Type B pancreatic cell (in vitro differentiated cells): ENCODE results near the gene STIM2. TPM values are rescaled to one million over a fixed set of nuclear protein-coding genes. Genes with fewer than 3 reads are reported as not detected.

ENCODE experiments used
- DNase-seq: peaks from one replicate; pipeline ENCODE4 v3.0.0; 2021; ENCODE audit warnings: mixed read lengths; ENCODE audit not compliant: unreplicated experiment; ENCODE audit errors: extremely low spot score
- H3K27ac Mint-ChIP-seq: 2 replicates; pipeline ENCODE4 v1.8.0; 2021; ENCODE audit warnings: mild to moderate bottlenecking, mixed read lengths
- H3K27me3 Mint-ChIP-seq: 2 replicates; pipeline ENCODE4 v1.8.0; 2021; ENCODE audit warnings: mixed read lengths
- H3K36me3 Mint-ChIP-seq: 2 replicates; pipeline ENCODE4 v1.8.0; 2021; ENCODE audit warnings: mixed read lengths
- H3K4me1 Mint-ChIP-seq: one replicate; pipeline ENCODE4 v1.8.0; 2021; ENCODE audit warnings: mixed read lengths; ENCODE audit not compliant: unreplicated experiment
- H3K4me3 Mint-ChIP-seq: 2 replicates; pipeline ENCODE4 v1.8.0; 2021; ENCODE audit warnings: mild to moderate bottlenecking, mixed read lengths
- H3K9me3 Mint-ChIP-seq: 2 replicates; pipeline ENCODE4 v1.8.0; 2021; ENCODE audit warnings: mixed read lengths
- total RNA-seq: library from RNA; stranded (reverse); gene quantifications from 2 replicates; pipeline ENCODE4 v1.2.1, GENCODE V29; 2021; ENCODE audit warnings: low replicate concordance
- TF ChIP-seq, protein P1 (sequence below): fragments of 200-600 bp; sonication (generic); conservative IDR thresholded peaks from 2 replicates; pipeline ENCODE4 v1.5.0; 2021; ENCODE audit warnings: antibody characterized with exemption, mild to moderate bottlenecking

The STIM2 gene
- total RNA-seq, 1 donor from 2014 or later: 36.2 TPM

DNA sequence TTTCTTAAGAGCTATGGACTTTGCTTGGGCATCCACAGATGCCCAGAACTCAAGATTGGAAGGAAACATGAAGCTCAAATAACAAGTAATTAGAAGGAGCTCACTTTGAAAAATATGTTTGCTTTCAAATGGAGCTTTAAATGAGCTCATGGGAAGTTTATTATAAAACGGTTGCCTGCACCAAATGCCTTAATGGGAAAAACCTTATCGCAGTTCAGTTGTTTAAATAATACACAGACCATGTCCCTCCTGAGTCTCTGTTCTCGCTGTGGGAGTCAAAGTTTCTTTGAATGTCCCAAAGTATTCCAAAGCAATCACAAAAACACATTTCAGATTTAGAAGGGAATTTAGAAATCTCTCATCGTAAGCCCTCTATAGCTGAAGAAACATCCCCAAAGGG lies 31.6 kb upstream of the STIM2 start:
- no peaks in the 10 kb centered on the region for H3K27me3 Mint-ChIP-seq

DNA sequence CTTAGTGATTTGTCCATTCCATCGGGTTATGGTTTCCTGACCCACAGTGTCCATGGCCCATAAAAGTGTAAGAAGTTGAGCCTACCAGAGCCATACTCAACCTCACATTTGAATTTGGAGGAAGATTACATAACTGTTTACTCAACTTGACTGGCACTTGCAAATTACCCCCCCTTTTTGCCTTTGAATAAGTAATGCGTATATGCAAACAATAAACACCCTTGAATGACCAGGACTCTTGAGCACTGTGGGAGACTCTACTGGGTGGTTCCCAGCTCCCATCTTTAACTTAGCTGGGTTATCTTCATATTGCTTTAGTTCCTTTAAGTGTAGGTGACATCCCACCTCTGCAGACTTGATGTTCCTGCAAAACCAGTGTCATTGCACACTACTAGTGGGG lies 30.6 kb upstream of the STIM2 start:
- Mint-ChIP-seq H3K27ac (no peak overlapping the region), H3K4me1 (peaks cover 13% of the 10 kb centered on the region), H3K9me3 (peaks cover 5% of the 10 kb centered on the region), H3K27me3 (no peaks in the 10 kb centered on the region), H3K4me3 (no peak overlapping the region), H3K36me3 (no peaks in the 10 kb centered on the region)
- DNase-seq: no peak
- TF ChIP-seq, protein P1, sequence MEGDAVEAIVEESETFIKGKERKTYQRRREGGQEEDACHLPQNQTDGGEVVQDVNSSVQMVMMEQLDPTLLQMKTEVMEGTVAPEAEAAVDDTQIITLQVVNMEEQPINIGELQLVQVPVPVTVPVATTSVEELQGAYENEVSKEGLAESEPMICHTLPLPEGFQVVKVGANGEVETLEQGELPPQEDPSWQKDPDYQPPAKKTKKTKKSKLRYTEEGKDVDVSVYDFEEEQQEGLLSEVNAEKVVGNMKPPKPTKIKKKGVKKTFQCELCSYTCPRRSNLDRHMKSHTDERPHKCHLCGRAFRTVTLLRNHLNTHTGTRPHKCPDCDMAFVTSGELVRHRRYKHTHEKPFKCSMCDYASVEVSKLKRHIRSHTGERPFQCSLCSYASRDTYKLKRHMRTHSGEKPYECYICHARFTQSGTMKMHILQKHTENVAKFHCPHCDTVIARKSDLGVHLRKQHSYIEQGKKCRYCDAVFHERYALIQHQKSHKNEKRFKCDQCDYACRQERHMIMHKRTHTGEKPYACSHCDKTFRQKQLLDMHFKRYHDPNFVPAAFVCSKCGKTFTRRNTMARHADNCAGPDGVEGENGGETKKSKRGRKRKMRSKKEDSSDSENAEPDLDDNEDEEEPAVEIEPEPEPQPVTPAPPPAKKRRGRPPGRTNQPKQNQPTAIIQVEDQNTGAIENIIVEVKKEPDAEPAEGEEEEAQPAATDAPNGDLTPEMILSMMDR: no peak

More for the DNA sequence above, 31.6 kb upstream of the STIM2 start:
- Mint-ChIP-seq H3K4me1 (peaks cover 13% of the 10 kb centered on the region), H3K9me3 (peaks cover 1% of the 10 kb centered on the region), H3K36me3 (no peaks in the 10 kb centered on the region), H3K27ac (no peak overlapping the region), H3K4me3 (no peak overlapping the region)
- TF ChIP-seq, protein P1: no peak
- DNase-seq: no peak

DNA sequence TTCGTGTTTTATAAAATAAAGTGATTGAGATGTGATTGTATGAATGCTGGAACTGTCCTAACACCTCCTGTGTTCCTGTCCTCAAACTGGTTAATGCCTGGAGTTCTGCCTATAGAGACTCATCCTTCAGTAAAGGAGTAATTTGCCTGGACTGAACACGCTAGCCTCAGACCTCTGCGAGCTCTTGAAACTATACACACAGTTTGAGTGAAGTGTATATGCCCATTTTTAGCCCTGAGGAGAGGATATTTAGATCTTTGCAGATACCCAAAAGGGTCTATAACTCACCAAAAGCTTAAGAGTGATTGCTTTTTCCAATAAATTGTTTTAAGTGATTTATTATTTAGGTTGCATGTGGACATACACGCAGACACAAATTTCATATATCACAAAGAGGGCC lies 29.9 kb upstream of the STIM2 start:
- TF ChIP-seq, protein P1: no peak
- no peak overlapping the region for H3K4me3 Mint-ChIP-seq

DNA sequence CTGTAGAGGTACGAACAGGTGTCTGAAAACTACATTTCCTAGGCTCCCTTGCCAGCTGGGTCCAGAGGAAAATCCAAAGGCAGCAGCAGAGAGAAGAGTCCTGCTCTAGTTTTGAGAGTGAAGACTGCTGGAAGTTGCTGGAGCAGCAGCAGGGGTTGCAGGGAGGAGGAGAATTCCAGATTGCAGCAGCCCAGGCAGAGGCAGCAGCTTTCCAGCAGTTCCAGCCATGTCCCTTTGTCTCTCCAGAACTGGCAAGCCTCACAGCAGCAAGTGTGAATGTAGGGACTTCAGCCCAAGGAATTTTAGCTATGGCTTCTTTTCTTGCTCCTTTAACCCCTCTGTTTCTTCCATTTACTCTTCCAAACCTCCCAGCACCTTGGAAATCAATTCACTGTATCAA lies 24.1 kb upstream of the STIM2 start:
- H3K36me3 Mint-ChIP-seq: no peaks in the 10 kb centered on the region

More for the DNA sequence above, 29.9 kb upstream of the STIM2 start:
- no peak for DNase-seq
- Mint-ChIP-seq H3K27me3 (no peaks in the 10 kb centered on the region), H3K4me1 (peaks cover 13% of the 10 kb centered on the region), H3K36me3 (no peaks in the 10 kb centered on the region), H3K27ac (no peak overlapping the region), H3K9me3 (peaks cover 5% of the 10 kb centered on the region)

DNA sequence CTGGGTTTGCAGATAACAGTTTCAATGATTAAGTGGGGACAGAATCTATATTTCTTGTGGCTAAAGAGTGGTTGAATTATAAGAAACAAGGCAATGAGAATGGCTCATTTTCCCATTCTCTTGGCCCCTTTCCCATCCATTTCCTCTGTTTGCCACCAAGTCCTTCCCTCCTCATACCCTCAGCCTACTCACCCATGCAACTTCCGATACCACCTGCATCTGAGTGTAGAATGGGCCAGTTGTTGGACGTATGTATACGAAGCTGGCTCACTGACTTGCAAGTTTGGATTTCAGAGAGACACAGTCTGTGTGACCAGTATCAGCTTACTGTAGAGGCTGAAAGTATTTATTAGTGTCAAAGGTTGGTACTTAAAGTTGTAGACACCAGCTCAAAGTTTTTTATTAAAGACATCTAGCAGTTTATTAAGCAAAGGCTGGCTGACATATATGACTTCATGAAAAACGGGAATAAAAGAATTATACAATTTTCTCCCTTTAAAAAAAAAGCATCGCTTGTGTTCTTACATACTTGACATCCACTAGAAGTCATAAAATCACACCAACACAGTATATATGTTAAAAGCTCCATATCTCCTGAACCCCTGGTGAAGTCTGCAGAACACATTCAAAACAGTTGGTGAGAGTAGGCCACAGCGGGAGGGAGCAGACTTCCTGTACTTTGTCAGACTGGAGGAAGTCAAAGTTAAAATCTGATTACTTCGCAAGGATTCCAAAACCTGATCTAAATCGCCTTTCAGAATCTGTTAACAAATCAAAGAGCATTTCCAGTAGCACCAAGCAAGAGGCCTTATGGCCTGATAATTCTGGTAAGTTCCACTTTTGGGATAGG lies 22.4 kb upstream of the STIM2 start:
- peaks cover 5% of the 10 kb centered on the region for H3K9me3 Mint-ChIP-seq
- no peak for DNase-seq
- H3K4me1 Mint-ChIP-seq: peaks cover 6% of the 10 kb centered on the region
- H3K27ac Mint-ChIP-seq: no peak overlapping the region
- no peaks in the 10 kb centered on the region for H3K36me3 Mint-ChIP-seq
- TF ChIP-seq, protein P1: no peak
- no peaks in the 10 kb centered on the region for H3K27me3 Mint-ChIP-seq
- no peak overlapping the region for H3K4me3 Mint-ChIP-seq

More for the DNA sequence above, 24.1 kb upstream of the STIM2 start:
- DNase-seq: no peak
- Mint-ChIP-seq H3K4me1 (peaks cover 6% of the 10 kb centered on the region), H3K27ac (no peak overlapping the region), H3K27me3 (no peaks in the 10 kb centered on the region), H3K4me3 (no peak overlapping the region), H3K9me3 (peaks cover 5% of the 10 kb centered on the region)
- TF ChIP-seq, protein P1: no peak
